OCI-LY3 (cell line): ENCODE data around the gene SYT7.

Source experiments
- EZH2phosphoT487 ChIP-seq: fragments of 200-600 bp; shearing (Covaris generic); IDR thresholded peaks from 2 replicates; pipeline ENCODE4 v1.6.1; 2018; ENCODE audit warnings: antibody characterized with exemption, mixed run types, low read depth
- TF ChIP-seq, protein P1 (sequence below): fragments of 200-600, 300-600 bp; sonication (generic); IDR thresholded peaks from 2 replicates; pipeline ENCODE4 v1.5.1; 2014; ENCODE audit warnings: antibody characterized with exemption, low read length, low read depth

DNA sequence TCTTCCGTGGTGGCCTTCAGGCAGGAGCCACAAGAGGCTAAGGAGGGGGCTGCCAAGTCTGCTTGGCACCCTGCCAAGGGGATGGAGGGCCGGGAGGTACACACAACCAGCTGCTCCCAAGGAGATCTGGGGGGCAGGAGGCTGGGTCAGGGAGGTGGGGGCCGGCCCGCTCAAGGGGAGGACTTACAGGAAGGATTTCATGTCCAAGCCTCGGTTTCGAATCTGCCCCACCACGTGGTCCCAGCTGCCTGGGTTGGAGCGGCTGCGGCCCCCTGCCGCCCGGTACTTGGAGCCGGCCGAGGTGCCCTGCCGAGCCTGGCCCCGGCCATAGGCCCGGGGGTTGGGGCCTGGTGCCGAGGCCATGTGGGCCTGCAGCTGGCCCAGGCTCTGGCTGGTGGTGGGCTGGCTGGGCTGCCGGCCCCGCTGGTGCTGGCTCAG is 38.8 kb downstream of the SYT7 start:
- TF ChIP-seq, protein P1, sequence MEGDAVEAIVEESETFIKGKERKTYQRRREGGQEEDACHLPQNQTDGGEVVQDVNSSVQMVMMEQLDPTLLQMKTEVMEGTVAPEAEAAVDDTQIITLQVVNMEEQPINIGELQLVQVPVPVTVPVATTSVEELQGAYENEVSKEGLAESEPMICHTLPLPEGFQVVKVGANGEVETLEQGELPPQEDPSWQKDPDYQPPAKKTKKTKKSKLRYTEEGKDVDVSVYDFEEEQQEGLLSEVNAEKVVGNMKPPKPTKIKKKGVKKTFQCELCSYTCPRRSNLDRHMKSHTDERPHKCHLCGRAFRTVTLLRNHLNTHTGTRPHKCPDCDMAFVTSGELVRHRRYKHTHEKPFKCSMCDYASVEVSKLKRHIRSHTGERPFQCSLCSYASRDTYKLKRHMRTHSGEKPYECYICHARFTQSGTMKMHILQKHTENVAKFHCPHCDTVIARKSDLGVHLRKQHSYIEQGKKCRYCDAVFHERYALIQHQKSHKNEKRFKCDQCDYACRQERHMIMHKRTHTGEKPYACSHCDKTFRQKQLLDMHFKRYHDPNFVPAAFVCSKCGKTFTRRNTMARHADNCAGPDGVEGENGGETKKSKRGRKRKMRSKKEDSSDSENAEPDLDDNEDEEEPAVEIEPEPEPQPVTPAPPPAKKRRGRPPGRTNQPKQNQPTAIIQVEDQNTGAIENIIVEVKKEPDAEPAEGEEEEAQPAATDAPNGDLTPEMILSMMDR, result no peak
- TF ChIP-seq EZH2phosphoT487, result no peak
